GM18498 (cell line): ENCODE results near the gene CREB1.

Experiments
- ATAC-seq: cut with Tn5 transposase; IDR thresholded peaks from one replicate; pipeline ENCODE4 v1.9.1; 2021; ENCODE audit warnings: mild to moderate bottlenecking, moderate library complexity; ENCODE audit not compliant: unreplicated experiment

The CREB1 gene

DNA sequence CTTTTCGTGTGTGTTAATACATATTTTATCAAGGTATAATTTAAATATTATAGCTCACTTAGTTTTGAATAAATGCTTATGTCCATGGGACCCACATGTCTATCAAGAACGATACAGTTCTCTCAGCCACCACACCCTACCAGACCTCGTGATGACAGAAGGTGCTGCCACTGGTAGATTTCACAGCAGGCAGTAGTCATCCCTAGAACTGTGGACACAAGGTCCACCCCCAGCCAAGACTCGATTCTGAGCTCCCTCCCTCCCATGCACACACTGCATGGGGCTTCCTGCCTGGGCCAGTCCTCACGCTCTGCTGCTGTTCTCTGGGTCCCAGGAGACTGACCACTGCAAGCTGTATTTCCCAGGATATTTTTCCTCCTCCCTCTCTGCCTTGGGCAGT, 26.5 kb upstream of the CREB1 start:
- ATAC-seq: peak; percentile 58

- no peak for ATAC-seq
Measured at GRCh38 chr2:207504513-207505170, 25.1 kb upstream of the CREB1 start.

DNA sequence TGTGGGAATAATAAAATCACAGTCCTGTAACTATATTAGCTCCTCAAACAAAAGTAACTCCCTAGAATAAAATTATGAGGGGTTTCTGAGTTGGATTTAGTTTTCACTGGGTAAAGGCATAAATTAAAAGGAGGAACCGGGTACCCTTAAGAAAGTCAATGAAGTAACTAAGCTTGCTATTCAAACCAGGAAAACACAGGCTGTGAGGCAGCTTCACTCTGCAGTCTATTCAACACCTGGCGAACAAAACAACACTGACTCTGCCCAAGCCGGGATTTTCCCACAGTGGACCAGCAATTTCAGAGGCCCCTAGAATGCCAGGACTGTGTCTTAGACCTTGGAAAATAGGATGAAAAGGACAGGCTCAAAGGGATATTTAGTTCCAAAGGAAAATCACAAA, 24.6 kb upstream of the CREB1 start:
- ATAC-seq: no peak

GRCh38 chr2:207505728-207506127, 24.0 kb upstream of the CREB1 start:
- ATAC-seq: no peak

DNA sequence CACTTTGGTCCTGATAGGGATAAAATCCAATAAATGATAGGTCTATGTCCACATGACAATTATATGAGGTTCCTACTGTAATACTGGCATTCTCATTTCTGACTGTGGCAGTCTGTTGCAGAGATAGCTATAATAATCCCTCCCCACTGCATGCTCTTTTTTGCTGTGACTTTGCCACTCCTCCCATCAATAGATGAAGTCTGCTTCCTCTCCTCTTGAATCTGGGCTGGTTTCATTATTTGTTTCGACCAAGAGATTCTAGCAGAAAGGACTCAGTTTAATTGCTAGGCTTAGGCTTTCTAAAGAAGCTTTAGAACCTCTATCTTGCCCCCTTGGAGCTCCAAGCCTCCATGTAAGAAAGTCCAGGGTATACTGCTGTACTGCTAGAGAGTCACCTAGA, 23.3 kb upstream of the CREB1 start:
- ATAC-seq: peak; percentile 32

DNA sequence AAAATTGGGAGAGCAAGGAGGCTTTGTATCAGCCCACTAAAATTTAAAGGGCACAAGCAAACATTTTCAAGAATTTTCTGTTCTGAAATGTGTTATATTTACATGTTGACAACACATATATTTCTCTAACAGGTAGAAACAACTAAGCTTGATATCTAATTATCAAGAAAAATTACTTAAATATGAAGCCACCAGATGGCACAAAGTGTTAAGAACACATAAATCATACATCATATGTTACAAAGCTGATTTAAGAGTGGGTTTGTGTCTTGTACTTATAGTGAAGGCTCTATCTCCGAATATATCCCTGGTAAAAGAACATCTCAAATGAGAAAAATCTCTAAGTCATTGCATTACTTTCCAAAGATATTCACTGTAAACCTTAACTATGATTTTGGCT, 19.6 kb upstream of the CREB1 start:
- ATAC-seq: no peak

GRCh38 chr2:207511851-207512250, 17.9 kb upstream of the CREB1 start:
- no peak for ATAC-seq

DNA sequence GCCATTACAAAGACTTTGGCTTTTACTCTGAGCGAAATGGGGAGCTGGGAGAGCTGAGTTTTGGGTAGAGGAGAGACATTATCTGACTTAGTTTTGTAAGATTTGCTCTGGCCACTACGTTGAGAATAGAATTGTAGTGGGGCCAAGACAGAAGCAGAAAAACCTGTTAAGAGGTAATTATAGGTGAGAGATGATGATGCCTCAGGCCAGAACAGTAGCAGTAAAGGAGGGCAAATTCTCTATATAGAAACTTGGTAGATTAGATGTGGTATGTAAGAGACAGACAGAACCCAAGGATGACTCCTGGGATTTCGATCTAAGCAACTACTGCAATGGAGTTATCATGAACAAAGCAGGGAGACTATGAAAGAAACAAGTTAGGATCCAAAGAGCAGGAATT, 17.4 kb upstream of the CREB1 start:
- no peak for ATAC-seq

DNA sequence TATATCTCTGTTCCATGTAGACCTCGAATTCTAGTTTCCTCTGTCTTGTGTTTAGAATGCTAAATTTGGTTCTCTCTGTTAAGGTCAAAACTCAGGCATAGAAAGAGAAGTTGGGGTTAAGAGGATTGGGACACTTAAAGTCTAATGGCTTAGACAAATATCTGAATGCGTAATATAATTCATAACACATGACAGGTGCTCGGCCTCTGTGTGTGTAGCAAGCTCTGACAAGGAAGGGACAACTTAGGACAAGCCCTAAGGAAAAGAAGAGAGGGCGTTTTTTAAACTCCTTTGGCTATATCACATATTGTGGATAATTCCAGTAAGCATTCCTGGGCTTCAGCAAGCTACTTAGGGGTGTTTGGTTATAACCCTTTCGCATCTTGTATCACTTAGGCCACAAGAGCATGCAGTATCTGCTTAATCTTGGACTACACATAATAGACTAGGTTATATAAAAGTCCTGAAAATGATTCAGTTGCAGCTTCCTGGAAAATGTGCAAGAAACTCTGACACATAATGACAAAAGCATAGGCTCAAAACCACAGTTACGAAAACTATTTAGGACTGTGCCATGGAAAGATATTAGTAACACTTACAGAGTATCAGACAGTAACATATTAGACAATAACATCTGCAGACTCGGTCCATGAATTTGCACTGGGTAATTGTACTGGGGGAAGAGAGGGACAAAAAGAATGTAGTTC, 16.1 kb upstream of the CREB1 start:
- ATAC-seq: no peak

DNA sequence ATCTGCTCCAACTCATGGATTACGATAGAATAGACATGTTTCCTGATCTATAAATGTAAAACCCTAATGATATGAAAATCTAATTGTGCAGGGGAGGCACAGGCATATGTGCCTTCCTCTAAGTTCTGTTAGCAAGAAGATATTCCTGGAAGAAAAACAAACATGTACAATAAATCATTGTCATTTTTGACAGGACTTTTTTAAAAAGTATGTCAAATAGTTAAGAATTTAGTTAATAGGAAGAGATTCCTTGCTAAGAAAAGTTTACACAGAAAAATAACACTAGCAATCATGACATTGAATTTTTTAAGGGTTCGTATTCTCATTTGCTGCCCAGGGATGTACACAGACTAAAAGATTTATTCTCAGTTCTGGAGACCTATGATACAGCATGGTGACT, 15.3 kb upstream of the CREB1 start:
- no peak for ATAC-seq

DNA sequence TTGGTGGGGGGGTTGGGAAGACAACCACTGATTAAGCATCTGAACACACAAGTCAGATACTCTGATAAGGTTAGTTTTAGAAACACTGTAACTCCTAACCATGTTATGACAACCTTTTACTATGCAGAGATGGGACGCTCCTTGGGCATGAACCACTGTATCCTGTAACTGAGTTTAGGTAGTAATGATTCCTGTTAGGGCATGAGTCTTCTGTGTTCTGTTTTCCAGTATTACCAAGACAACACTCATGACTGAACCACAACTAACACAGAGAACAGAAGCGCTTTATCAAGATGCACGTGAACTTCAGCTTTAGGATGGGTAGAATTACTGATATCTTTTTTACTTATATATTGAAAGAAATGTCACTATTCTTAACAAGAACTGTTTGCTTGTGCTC, 14.1 kb upstream of the CREB1 start:
- no peak for ATAC-seq

GRCh38 chr2:207516206-207516605, 13.6 kb upstream of the CREB1 start:
- ATAC-seq: no peak

DNA sequence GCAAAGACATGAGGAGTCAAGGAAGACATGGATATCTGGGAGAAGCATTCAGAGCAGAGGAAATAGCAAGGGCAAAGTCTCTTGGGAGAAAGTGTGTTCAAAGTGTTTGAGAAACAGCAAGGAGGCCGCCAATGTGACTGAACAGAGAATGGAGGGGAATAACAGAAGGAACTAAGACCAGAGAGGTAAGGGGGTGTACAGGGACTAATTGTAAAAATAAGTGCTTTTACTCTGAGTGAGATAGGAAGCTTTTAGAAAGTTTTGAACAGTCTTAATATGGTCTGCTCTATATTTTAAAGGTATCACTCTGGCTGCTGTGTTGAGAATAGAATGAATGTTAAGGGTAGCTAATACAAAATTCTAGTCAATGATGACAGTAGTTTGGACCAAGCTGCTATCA, 6.8 kb upstream of the CREB1 start:
- ATAC-seq: no peak

DNA sequence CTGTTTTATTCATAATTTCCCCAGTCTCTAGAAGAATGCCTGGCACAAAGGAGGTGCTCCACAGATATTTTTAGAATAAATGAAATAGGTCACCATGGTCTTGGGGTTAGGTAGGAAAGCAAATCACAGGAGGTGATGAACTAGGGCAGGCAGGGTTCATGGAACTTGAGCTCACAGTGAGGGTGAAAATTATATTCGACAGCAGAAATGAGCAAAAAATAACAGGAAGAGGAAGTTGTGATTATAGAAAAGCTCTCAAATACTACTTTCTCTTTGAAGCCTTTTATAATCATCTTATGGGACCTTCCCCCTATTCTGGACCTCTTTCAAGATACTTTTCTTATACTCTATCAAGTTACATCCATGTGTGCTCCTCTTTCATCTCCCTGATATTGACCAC, 4.5 kb upstream of the CREB1 start:
- no peak for ATAC-seq

DNA sequence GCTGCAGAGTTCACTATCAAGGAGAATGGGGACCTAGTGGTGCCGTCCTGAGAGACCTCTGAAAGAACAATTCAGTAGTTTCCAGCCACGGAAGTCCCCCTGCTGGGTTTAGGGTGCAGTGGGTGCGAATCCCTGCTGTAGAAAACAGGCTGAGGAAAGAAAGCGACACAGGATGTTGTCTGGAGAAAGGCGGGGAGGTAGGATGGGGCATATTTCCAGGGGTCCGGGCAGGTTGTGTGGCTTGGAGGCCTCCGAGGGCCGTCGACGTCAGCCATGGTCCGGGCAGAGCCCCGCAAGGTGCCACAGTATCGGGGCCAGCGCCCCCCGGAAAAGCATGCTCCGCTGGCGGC, 807 bp upstream of the CREB1 start:
- peak; percentile 17 for ATAC-seq

GRCh38 chr2:207530160-207531031, 634 bp downstream of the CREB1 start:
- ATAC-seq: peak; percentile 11

DNA sequence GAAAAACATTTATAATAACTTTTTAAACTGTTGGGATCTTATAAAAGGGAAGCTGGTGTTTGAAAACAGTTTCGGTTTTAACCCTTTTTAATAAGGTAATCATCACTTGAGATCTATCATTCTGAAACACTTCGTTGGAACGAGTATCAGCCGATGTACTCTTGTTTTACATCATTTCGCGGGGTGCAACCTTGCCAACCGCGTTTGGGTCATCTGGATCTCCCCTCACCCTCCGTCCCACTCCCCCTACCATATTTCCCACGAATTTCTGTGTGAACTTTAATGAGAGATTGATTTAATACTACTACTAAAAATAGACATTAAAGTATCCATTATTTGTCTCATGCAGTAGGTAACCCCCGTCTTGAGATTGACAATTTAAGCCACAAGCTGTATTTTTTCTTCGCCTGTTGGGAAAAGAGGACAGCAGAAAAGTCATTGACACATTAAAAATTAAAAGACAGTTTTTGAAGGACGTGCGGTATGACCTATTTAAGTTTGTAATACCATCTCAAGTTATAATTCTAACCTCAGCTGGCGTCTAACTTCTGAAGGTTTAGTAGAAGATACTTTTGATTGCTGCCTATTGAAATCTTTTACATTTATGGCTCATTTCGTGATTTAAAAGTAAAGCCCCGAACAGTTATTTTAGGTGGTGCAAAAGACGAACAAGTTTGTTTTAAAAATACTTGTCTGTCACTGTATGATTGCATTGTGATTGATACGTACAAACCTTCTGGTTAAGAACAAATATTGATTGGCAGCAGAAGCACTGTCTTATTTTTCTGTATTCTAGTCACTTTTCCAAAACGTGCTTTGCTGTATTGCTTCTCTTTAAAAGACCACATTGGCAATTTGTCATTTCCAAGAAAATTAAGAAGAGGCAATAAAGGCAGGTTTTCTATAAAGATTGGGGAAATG, 1.5 kb downstream of the CREB1 start:
- ATAC-seq: no peak

DNA sequence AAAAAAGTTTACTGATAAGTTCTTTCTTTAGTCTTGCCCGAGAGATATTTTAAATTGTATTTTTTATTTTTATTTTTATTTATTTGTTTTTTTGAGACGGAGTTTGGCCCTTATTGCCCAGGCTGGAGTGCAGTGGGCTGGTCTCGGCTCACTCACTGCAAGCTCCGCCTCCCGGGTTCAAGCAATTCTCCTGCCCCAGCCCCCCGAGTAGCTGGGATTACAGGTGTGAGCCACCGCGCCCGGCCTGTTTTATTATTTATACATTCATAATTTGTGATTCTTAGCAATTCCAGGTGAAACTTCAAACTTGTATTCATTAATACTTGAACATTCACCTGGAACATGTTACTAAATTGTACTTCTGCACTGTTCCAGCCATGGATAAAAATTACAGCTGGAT, 2.9 kb downstream of the CREB1 start:
- ATAC-seq: no peak

DNA sequence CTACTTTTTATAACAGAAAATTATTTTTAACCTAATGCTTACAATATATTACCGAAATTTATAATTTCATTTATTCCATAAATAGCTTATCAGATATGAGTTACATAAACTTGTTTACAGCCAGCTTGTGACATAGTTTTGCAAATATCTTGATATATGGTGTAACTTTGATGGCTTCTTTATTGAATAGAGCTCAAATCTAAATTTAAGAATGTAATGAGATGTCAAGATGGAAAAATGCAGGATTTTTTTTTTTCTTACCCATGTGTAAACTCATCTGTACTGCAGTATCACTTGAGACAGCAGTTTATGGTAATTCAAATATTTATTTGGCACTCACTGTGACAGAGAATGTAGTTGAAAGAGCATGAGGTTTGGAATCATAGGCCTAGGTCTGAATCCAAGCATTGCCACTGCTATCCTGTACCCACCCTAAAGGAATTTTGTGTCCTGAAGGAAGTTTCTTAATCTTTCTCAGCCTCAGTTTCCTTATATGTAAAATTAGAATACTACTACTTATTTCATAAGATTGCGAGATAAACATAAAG, 3.8 kb downstream of the CREB1 start:
- ATAC-seq: no peak

DNA sequence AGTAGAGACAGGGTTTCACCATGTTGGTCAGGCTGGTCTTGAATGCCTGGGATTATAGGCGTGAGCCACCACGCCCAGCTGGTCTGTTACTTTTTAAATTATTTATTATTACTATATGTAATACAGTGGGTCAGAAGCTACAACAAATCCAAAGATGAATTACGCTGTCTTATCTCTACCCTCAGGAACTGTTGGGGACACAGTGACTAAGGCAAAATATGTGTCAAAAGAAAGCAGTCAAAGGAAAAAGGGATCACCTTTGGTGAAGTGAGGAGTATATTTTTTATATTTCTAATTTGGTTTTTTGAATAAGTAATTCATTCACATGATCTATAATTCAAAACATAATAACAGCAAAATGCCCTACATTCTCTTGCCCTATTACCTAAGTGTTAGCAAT, 4.7 kb downstream of the CREB1 start:
- no peak for ATAC-seq

DNA sequence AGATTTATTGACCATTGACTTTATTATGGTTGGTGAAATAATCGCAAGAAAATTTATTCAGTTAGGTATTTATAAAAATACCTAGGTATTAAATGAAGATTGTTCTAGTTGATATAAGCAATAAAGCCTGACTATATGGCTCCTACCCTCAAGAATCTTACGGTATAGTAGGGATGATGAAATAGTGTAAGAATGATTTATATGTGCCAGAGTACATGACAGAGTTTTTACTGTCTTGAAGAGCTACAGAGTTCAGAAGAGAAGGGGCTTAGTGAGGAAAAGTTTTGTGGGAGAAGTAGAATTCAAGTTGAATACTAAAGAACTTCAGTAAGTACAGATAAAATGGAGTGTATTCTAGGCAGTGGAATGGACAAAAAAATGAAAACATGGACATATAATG, 9.7 kb downstream of the CREB1 start:
- ATAC-seq: no peak
